ENCODE measurements around the gene APLP2.

Gene APLP2

DNA sequence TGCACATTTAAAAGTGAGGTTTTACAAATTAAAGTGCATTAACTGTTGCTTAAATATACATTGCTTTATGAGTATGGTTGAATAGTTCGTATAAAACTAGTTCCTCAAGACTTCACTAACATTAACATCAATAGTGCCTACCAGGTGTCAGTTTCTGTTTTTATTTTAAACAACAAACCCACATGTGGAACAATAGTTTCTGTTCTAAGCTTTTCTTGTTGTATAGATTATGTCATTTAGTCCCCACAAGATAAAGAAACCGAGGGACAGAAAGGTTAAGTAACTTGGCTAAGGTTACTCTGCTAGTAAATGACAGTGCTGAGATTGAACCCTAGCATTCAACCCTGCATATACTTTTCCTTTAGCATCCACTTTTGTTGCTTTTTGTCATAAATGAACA, 48.5 kb downstream of the APLP2 start:
- DNase-seq (ENCODE audit: low spot score): no peak

DNA sequence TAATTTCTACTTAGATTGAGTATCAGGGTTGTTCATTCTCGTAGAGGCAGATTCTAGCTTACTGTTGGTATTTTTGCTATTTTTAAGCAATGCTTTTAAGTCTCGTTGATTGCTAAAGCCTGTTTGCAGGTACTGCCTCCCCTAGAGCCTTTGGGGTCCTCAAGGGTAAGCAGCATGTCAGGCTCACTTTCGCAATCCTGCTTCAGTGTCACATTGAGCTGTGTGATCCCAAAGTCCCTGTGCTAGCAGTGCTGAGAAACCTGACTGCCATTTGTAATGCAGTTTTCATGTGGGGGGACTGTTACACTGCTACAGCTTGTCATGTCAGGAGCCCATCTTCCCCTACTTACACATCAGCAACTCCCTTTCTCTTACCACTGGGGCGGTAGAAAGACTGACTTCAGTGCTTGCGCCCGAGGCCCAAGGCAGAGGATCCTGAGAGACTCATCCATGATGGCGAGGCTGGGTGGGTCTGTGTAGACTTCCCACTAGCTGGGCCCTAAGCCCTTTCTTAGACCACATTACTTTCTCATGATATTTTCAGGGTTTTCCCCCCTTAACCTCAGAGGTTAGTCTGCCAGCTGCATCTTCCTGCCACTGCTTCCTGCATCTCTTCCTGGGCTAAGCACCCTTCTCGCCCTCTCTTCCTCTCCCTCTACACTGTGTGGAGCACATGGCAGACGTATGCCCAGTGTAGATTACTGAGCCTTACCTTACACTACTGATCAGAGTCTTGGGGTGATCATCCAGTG, 49.1 kb downstream of the APLP2 start:
- DNase-seq (ENCODE audit: low spot score): no peak

DNA sequence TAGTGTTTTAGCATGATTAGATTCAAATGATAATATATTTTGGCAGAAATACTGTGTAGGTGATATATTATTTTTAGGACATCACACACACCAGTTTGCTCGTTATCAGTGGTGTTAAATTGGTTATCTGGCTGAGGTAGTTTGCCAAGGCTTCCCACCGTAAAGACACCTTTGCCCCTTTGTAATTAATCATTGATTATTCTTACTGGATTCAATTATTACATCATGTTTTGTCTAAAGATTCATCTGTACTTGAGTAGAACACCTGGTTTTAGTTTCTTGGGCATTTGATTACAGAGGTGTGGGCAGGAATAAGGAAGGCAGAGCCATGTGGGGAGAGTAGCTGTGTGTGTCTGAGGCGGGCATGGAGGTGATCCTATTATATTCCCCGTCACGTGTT, 50.4 kb downstream of the APLP2 start:
- no peak for DNase-seq (ENCODE audit: low spot score)

DNA sequence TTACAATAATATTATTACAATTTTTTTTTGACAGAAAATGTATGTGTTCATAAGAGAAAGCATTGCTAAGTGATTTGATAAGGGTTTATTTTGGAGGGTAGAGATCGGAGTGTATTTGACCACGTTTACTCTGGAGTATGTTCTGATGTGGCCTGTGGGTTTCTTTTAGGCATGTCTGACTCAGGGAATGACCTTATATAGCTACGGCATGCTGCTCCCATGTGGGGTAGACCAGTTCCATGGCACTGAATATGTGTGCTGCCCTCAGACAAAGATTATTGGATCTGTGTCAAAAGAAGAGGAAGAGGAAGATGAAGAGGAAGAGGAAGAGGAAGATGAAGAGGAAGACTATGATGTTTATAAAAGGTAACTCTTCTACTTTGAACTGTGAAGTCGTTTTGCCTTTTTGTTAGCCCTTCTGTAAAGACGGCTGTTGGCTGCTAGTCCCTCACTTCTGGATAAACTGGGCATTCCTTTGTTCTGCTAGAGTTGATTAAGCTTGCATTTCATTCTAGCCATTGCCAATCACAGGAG, 51.8 kb downstream of the APLP2 start:
- no peak for DNase-seq (ENCODE audit: low spot score)

DNA sequence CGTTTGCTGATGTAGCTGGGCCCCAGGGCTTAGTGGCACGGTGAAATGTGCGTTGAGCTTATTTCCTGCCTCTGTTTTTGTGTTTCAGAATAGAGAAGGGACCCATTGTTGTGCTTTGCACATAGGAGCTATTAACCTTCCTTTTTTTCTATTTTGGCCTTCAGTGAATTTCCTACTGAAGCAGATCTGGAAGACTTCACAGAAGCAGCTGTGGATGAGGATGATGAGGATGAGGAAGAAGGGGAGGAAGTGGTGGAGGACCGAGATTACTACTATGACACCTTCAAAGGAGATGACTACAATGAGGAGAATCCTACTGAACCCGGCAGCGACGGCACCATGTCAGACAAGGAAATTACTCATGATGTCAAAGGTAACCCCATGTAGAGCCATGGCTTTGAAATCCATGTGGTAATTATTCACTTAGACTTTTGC, 52.5 kb downstream of the APLP2 start:
- DNase-seq (ENCODE audit: low spot score): no peak

DNA sequence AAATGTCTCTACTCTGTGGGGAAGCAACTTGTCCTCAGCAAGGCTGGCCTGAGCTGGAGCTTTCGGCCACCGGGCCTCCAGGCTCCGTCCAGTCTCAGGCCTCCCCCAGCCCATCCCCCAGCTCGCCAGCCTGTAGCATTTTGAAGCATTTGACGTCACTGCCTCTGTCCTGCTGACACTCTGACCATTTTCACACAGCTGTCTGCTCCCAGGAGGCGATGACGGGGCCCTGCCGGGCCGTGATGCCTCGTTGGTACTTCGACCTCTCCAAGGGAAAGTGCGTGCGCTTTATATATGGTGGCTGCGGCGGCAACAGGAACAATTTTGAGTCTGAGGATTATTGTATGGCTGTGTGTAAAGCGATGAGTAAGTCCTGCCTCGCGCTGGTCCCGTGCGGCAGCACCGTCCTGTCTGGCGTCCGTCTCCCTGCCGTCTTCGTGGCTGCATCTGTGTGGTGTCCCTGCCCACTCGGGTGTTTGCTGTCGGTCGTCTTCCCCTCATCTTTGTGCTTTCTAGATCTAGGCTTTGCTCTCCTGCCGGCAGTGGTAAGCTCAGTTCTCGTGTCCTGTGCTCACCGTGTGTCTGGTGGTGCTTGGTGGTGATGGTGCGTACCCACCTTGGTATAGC, 53.8 kb downstream of the APLP2 start:
- no peak for DNase-seq (ENCODE audit: low spot score)

DNA sequence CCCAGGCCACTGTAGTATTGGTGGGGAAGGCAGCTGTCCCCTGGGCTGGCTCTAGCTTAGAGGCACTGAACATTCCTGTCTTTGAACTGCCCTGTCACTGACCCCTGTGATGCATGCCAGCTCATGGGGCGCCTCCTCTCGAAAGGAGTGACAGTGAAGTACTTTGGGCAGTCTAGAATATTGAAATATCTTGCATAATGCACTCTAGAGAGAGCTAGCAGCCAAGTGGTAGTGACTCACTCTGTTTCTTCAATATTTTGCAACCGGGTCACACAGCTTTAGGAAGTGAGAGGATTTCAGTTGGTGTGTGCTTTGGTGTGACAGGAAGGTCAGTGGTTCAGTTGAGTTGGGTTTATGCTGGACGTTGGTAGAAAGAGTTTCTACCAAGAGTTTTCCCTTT, 54.4 kb downstream of the APLP2 start:
- no peak for DNase-seq (ENCODE audit: low spot score)

DNA sequence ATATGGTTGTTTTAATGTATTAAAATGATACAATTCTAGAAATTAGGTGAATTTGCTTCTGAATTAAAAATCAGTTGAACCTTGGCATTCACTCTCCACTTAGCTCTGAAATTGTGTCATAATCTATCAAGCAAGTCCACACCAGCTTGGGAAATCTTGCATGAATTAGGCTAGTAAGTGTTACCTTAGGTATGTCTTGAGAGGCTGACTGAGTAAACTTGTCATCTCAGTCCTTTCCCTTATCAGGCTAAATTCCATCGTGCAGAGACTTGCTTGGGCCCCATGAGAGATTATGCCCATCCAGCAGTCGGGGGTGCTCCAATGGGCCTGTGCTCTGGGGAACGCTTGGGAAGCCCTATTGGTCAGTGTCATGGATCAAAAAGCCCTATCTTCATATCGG, 55.9 kb downstream of the APLP2 start:
- no peak for DNase-seq (ENCODE audit: low spot score)

DNA sequence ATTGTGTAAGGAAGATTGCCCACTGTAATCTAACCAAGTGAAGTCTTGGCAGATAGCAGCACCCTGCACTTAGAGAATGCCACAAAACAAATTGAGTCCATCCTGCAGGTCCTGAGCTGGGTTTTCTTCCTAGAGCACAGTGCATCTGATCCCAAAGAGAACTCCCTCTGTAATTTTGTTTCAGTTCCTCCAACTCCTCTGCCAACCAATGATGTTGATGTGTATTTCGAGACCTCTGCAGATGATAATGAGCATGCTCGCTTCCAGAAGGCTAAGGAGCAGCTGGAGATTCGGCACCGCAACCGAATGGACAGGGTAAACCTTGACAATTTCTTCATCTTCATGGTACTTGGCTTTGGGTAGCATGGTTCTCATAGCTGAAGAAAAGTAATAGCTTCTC, 56.8 kb downstream of the APLP2 start:
- DNase-seq (ENCODE audit: low spot score): no peak

DNA sequence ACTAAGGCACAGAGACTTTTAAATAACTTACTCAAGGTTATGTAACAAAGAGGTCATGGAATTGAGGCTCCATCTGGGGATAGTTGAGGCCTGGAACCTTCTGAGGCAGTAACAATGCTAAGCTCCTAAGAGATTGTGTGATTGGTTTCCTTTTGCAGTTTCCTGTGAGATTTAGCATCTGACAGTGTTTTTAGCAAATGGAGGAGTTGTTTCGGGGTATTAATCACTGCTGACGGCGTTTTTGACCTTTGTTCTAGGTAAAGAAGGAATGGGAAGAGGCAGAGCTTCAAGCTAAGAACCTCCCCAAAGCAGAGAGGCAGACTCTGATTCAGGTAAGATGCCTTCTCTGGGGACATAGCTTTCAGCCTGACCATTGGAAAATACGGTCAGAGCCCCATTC, 57.8 kb downstream of the APLP2 start:
- DNase-seq (ENCODE audit: low spot score): no peak

DNA sequence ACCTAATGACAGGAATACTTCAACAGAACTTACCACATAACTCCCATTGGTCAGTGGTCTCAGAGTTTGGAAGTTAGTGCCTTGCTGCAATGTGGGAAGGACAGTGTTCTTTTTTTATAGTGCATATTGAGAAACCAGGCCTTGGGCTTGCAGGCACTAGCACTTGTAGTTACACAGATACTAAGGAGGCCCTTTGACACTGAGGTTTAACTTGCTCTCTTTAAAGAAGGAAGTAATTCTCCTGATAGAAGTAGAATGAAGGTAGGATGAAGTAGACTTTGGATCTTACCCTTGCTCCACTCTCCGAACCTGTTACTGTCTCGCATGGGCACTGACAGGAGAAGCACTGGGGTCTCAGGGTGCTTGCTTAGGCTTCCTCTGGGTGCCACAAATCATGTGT, 58.9 kb downstream of the APLP2 start:
- no peak for DNase-seq (ENCODE audit: low spot score)

DNA sequence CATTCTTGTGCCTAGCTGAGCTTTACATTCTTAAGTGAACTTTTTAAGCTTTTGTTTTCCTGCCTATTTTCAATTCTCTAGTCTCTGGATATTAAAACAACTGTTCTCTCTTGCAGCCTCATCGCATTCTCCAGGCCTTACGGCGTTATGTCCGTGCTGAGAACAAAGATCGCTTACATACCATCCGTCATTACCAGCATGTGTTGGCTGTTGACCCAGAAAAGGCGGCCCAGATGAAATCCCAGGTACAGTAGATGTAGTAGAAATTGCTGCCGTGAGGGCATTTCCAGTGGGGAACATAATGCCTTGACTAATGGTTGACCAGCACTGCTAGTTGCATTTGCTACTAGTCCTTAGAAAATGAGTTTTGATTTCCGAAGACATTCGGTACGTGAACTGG, 60.2 kb downstream of the APLP2 start:
- DNase-seq (ENCODE audit: low spot score): no peak

DNA sequence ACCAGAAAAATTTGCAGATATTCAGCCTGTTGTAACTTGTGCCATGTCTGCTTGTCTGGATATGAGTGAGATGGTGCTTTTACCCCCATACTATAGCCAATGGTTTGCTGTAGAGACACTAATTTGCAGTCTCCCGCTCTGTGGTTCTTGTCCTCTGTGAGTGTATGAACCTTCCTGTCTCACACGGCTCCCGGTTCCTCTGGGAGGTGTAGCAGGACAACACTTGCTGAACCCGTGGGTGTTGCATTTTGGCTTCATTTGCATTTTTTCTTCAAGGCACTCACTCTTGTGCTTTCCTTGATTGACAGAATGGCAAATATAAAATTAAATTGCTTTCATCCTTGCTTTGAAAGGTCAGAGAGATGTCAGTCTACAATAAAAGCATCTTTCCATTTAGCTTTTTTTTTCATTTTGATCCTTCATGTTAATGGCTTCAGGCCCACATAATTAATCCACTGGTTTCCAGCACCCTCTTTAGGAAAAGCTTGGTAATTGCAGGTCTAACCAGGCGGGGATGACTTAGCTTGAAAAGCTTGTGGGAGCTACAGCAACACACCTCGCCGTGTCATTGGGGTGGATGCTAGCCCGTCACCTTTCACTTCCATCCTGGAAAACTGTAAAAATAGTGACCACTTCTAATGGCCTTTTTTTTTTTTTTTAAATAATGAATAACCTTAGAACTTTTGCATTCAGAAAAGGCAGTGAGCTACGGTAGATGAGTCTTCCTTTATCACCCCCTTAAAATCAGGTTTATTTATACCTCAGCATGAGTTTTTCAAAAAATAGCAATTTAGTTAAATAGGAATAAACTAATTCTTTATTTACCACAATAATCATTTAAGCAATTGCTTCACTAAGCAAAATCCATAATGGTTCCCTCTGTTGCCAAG, 62.5 kb downstream of the APLP2 start:
- DNase-seq (ENCODE audit: low spot score): peak; percentile 22

DNA sequence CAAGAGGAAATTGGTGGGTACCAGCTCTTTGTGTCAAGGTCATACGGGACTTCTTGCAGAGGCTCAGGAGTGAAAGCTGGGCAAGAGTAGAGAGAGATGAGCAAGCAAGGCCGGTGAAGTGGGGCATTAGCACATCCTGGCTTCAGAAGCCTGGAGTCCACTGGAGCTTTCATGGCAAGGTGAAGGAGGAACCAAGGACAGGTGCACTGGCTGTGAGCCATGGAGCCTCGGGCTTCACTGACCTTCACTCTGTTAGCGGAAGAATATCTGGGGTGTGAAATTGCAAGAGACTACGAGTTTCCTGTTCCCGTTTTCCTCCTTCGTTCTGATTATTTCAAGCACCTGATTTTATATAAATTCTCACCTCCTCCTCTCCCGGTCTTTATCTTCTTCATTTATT, 64.0 kb downstream of the APLP2 start:
- no peak for DNase-seq (ENCODE audit: low spot score)

DNA sequence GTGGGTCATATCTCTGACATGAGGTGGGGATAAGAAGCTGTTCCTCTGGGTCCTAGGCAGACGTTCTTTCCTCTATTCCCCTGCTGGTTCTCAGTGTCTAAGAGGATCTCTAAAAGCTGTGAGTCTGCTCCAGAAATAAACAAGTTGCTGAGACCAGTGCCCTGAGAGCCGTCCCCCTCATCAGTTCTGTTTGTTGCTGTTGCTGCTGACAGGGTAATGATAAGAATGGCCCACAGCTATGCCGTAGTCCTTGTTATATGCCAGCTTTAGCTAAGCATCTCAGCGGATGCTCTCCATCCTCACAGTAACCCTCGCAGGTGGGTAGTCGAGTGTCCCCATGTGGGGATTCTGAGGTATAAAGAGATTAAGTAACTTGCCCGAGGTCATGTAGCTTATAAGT, 66.4 kb downstream of the APLP2 start:
- no peak for DNase-seq (ENCODE audit: low spot score)

DNA sequence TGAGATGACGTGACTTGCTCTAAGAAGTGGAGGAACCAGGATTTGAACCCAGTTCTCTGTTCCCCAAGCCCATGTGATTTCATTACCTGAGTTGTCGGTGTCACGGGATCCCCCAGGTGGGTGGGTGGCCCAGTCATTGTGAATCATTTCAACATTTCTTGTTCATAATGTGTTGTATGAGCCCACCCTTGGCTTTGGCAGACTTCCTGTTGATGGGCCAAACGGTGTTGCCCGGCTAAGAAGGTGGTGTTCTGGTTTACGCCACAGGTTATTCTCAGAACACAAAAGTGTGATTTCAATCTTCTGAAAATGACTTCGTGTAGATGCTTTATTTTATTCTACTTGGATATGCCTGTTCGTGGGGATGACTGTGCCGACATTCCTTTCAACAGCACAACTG, 68.3 kb downstream of the APLP2 start:
- DNase-seq (ENCODE audit: low spot score): no peak

DNA sequence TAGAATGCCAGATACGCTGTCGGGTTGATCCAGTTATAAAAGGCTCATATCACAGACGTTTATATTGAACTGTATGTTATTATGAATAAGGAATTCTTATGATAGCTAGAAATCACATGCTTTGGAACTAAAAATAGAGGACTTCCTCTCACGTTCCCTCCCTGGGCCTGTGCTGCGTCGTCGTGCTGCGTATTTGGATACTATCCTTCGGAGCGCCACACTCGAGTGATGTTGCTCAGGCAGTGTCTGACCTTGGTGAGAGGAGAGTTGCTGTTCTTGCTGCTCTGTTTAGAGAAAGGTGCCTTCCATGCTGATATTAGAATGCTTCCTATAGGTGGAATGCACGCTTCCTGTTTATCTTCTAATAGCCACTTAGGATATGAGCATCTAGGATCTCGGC, 69.7 kb downstream of the APLP2 start:
- DNase-seq (ENCODE audit: low spot score): no peak

DNA sequence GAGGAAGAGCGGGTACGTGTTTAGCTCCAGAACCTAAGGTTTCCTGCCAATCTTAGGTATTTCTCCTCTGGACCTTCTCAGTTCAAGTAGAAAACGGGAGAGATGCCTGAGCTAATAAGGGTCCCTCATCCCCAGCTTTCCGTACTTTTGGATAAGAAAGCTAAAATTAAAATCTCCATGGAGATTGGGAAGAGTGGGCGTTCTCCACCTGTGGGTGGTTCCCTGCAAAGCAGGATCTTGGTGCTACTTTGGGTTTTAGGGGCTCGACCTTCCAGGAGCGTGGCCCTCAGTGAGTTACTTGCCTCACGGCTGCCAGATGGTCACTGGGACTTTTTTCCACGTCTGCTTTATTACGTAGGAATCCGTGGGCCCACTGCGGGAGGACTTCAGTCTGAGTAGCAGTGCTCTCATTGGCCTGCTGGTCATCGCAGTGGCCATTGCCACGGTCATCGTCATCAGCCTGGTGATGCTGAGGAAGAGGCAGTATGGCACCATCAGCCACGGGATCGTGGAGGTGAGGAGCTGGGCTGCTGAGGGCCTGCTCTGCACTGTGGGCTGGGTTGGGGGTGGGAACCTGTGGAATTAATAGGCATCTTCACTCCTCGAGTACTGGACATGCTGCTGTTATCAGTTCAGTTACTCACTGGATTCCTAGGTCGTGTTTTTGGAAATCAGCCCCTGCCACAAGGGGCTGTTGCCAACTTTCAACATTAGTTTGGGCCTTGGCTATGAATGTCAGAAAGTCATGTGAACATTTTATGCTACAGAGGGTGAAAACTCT, 72.1 kb downstream of the APLP2 start:
- DNase-seq (ENCODE audit: low spot score): no peak

DNA sequence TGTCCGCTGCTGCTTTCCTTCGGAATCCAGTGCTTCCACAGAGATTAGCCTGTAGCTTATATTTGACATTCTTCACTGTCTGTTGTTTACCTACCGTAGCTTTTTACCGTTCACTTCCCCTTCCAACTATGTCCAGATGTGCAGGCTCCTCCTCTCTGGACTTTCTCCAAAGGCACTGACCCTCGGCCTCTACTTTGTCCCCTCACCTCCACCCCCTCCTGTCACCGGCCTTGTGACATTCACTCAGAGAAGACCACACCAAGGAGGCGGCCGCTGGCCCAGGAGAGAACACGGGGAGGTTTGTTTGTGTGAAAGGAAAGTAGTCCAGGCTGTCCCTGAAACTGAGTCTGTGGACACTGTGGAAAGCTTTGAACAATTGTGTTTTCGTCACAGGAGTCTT, 74.4 kb downstream of the APLP2 start:
- DNase-seq (ENCODE audit: low spot score): no peak

DNA sequence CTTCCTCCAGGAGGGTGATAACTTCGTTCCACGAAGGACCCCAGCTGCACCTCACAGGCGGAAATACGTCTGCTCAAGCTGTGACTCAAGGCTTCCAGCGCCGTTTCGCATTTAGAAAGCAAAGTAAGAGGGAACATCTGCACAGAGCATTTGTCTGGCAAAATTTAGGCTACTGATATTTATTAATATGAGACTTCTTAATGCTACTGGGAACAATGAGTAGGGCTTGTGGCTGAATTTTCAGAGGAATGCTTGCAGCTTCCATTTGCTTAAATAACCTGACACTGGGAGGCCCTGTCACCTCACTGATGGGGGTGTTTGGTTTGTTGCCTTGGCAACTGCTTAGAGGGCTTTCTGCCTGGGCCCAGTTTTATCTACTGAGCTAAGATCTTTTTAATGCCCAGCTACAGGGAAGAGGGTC, 75.2 kb downstream of the APLP2 start:
- no peak for DNase-seq (ENCODE audit: low spot score)

DNA sequence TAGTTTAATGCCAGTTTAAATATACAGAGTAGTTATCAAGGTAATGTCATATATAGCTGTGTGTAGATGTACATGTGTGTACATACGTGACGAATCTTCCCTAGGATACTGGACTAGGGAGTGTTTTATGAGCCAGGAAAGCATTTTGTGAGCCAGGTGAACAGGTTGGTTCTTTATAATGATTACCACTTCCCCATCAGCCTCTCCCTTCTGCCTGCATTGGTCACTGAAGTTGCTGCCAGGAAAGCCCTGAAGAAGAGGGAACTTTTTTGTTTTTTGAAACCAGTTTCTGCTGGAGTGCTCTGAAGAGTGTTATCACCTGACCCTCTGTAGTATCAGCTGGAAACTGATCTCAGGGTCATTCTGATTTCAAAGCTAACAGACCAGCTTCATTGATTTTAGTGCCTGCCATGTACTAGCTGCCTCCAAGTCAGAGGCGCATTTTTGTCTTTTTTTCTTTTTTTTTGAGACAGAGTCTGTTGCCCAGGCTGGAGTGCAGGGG, 75.7 kb downstream of the APLP2 start:
- DNase-seq (ENCODE audit: low spot score): no peak
